Left renal pelvis (tissue), 4 donors: ENCODE measurements around the gene TMPRSS4. TPM values are rescaled to one million over a fixed set of nuclear protein-coding genes. Genes with fewer than 3 reads are reported as not detected.

Experiments used
- DNase-seq, 4 donors: peaks; one replicate each; pipeline ENCODE4 v3.0.0-alpha.2; 2013; ENCODE audit warnings: low read depth in 4 of 4, low spot score in 3 of 4
- polyA plus RNA-seq, 4 donors: library from polyadenylated mRNA; unstranded; fragments of 120-200 nt; gene quantifications; one replicate each; pipeline ENCODE4 v1.2.1, GENCODE V29; 2013; ENCODE audit not compliant: insufficient read length in 4 of 4

TMPRSS4 gene
- polyA plus RNA-seq, 4 donors = 0.59 to 34.7 (median 28.1) TPM

GRCh38 chr11:118099838-118100556 lies 23.1 kb downstream of the TMPRSS4 start:
- DNase-seq = no peak

GRCh38 chr11:118100691-118101232 lies 23.9 kb downstream of the TMPRSS4 start:
- no peak for DNase-seq

GRCh38 chr11:118102721-118103261 lies 25.9 kb downstream of the TMPRSS4 start:
- DNase-seq = no peak

- DNase-seq = no peak
These were observed 27.6 kb downstream of the TMPRSS4 start for GRCh38 chr11:118104491-118104890.

GRCh38 chr11:118105657-118106305 lies 28.9 kb downstream of the TMPRSS4 start:
- DNase-seq = no peak

- no peak for DNase-seq
These were observed 30.0 kb downstream of the TMPRSS4 start for GRCh38 chr11:118106789-118107335.

GRCh38 chr11:118108513-118108912 lies 31.6 kb downstream of the TMPRSS4 start:
- no peak for DNase-seq

GRCh38 chr11:118109231-118109630 lies 32.4 kb downstream of the TMPRSS4 start:
- DNase-seq = no peak

- DNase-seq = no peak
These were observed 34.3 kb downstream of the TMPRSS4 start for GRCh38 chr11:118111019-118111743.

- DNase-seq = no peak
These were observed 34.8 kb downstream of the TMPRSS4 start for GRCh38 chr11:118111744-118112035.

- DNase-seq = no peak
These were observed 36.0 kb downstream of the TMPRSS4 start for GRCh38 chr11:118112711-118113430.

- no peak for DNase-seq
These were observed 37.4 kb downstream of the TMPRSS4 start for GRCh38 chr11:118114266-118114665.

GRCh38 chr11:118115048-118115447 lies 38.2 kb downstream of the TMPRSS4 start:
- DNase-seq = no peak

- DNase-seq = no peak
These were observed 41.1 kb downstream of the TMPRSS4 start for GRCh38 chr11:118117790-118118601.

- DNase-seq = no peak
These were observed 43.9 kb downstream of the TMPRSS4 start for GRCh38 chr11:118120793-118121192.

- DNase-seq = no peak
These were observed 48.2 kb downstream of the TMPRSS4 start for GRCh38 chr11:118124929-118125535.

GRCh38 chr11:118126082-118126838 lies 49.4 kb downstream of the TMPRSS4 start:
- no peak for DNase-seq

- DNase-seq = no peak
These were observed 51.4 kb downstream of the TMPRSS4 start for GRCh38 chr11:118128310-118128709.
